ENCODE data around the gene CDK11B.
A peak's percentile ranks its signal among the peaks of the same experiment; 100 is the strongest.
"Not testable (repeated sequence)": the region's sequence is repeated elsewhere in the genome, so short reads cannot be mapped to it uniquely, and the experiment has no call there.

The CDK11B gene

GRCh38 chr1:1658583-1659549 is at the start of gene CDK11B:
CDK11B (minus strand) TSS chr1:1659004; CDS start chr1:1657485, 1,519 bp downstream.
- DNase-seq, result peak; percentile 95

- DNase-seq, result not testable (repeated sequence)
These were observed 49.1 kb upstream of the CDK11B start for GRCh38 chr1:1707897-1708296.

- DNase-seq, result not testable (repeated sequence)
These were observed 48.4 kb upstream of the CDK11B start for GRCh38 chr1:1707241-1707640.

- DNase-seq, result not testable (repeated sequence)
These were observed 46.8 kb upstream of the CDK11B start for GRCh38 chr1:1705623-1706022.

GRCh38 chr1:1704284-1704957 is 45.6 kb upstream of the CDK11B start:
- not testable (repeated sequence) for DNase-seq

- no peak for DNase-seq
These were observed 45.0 kb upstream of the CDK11B start for GRCh38 chr1:1703796-1704195.

GRCh38 chr1:1702506-1702905 is 43.7 kb upstream of the CDK11B start:
- not testable (repeated sequence) for DNase-seq

- DNase-seq, result not testable (repeated sequence)
These were observed 41.8 kb upstream of the CDK11B start for GRCh38 chr1:1700557-1700956.

- not testable (repeated sequence) for DNase-seq
These were observed 41.3 kb upstream of the CDK11B start for GRCh38 chr1:1700067-1700466.

GRCh38 chr1:1699061-1699460 is 40.3 kb upstream of the CDK11B start:
- not testable (repeated sequence) for DNase-seq

GRCh38 chr1:1697358-1698183 is 38.8 kb upstream of the CDK11B start:
- DNase-seq, result not testable (repeated sequence)

- not testable (repeated sequence) for DNase-seq
These were observed 37.9 kb upstream of the CDK11B start for GRCh38 chr1:1696431-1697357.

GRCh38 chr1:1692714-1693647 is 34.2 kb upstream of the CDK11B start, which contains the start of gene SLC35E2B:
SLC35E2B (minus strand) TSS chr1:1692795; CDS start chr1:1676699, 16,096 bp downstream.
- peak; percentile 90 for DNase-seq

GRCh38 chr1:1692324-1692713 is 33.5 kb upstream of the CDK11B start:
- peak; percentile 88 for DNase-seq

- not testable (repeated sequence) for DNase-seq
These were observed 32.6 kb upstream of the CDK11B start for GRCh38 chr1:1691443-1691842.

- not testable (repeated sequence) for DNase-seq
These were observed 30.7 kb upstream of the CDK11B start for GRCh38 chr1:1689526-1689925.

GRCh38 chr1:1687846-1688245 is 29.0 kb upstream of the CDK11B start:
- no peak for DNase-seq

- no peak for DNase-seq
These were observed 25.4 kb upstream of the CDK11B start for GRCh38 chr1:1684031-1684681.

- no peak for DNase-seq
These were observed 24.5 kb upstream of the CDK11B start for GRCh38 chr1:1683104-1683905.

Measured in NCI-H69 (cell line).